ENCODE data around the gene CAGE1. TPM values are rescaled to one million over a fixed set of nuclear protein-coding genes. Genes with fewer than 3 reads are reported as not detected.
"Not testable (repeated sequence)": the region's sequence is repeated elsewhere in the genome, so short reads cannot be mapped to it uniquely, and the experiment has no call there.

The CAGE1 gene
- total RNA-seq, 1 experiment from 2014 or later = not detected

GRCh38 chr6:7323074-7323473, 66.5 kb downstream of the CAGE1 start:
- no peak overlapping the region for H3K27ac Mint-ChIP-seq (ENCODE audit: unreplicated experiment)
- H3K4me1 Mint-ChIP-seq (ENCODE audit: low read depth, unreplicated experiment) = no peaks in the 10 kb centered on the region

GRCh38 chr6:7321866-7322265, 67.7 kb downstream of the CAGE1 start:
- H3K9me3 Mint-ChIP-seq (ENCODE audit: low read depth, unreplicated experiment); H3K36me3 Mint-ChIP-seq (ENCODE audit: insufficient read depth, unreplicated experiment); H3K4me1 Mint-ChIP-seq (ENCODE audit: low read depth, unreplicated experiment); DNase-seq; BruUV-seq (replicated peaks); H3K27ac Mint-ChIP-seq (ENCODE audit: unreplicated experiment); intact Hi-C loops (cut with micrococcal nuclease; ENCODE audit: unreplicated experiment); H3K4me3 Mint-ChIP-seq (ENCODE audit: low read depth, unreplicated experiment): not testable (repeated sequence)
- CTCF ChIA-PET = interaction anchor here (0.6 kb wide), 1 partner anchor 214 kb away, joined by 3 read pairs; the partner anchor contains the start of gene RREB1
- peaks cover 17% of the 10 kb centered on the region for H3K27me3 Mint-ChIP-seq (ENCODE audit: unreplicated experiment)

More at GRCh38 chr6:7323074-7323473, 66.5 kb downstream of the CAGE1 start:
- intact Hi-C loops (cut with micrococcal nuclease; ENCODE audit: unreplicated experiment) = no loop called here
- CTCF ChIA-PET = no interaction called here
- no peaks in the 10 kb centered on the region for H3K9me3 Mint-ChIP-seq (ENCODE audit: low read depth, unreplicated experiment)
- no peaks in the 10 kb centered on the region for H3K36me3 Mint-ChIP-seq (ENCODE audit: insufficient read depth, unreplicated experiment)
- no peak for DNase-seq
- BruUV-seq (replicated peaks) = no TSS peak
- peaks cover 17% of the 10 kb centered on the region for H3K27me3 Mint-ChIP-seq (ENCODE audit: unreplicated experiment)
- TF ChIP-seq, protein P1, sequence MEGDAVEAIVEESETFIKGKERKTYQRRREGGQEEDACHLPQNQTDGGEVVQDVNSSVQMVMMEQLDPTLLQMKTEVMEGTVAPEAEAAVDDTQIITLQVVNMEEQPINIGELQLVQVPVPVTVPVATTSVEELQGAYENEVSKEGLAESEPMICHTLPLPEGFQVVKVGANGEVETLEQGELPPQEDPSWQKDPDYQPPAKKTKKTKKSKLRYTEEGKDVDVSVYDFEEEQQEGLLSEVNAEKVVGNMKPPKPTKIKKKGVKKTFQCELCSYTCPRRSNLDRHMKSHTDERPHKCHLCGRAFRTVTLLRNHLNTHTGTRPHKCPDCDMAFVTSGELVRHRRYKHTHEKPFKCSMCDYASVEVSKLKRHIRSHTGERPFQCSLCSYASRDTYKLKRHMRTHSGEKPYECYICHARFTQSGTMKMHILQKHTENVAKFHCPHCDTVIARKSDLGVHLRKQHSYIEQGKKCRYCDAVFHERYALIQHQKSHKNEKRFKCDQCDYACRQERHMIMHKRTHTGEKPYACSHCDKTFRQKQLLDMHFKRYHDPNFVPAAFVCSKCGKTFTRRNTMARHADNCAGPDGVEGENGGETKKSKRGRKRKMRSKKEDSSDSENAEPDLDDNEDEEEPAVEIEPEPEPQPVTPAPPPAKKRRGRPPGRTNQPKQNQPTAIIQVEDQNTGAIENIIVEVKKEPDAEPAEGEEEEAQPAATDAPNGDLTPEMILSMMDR (IDR thresholded peaks at IDR 0.05; ENCODE audit: unreplicated experiment) = no peak
- no peak overlapping the region for H3K4me3 Mint-ChIP-seq (ENCODE audit: low read depth, unreplicated experiment)

DNA sequence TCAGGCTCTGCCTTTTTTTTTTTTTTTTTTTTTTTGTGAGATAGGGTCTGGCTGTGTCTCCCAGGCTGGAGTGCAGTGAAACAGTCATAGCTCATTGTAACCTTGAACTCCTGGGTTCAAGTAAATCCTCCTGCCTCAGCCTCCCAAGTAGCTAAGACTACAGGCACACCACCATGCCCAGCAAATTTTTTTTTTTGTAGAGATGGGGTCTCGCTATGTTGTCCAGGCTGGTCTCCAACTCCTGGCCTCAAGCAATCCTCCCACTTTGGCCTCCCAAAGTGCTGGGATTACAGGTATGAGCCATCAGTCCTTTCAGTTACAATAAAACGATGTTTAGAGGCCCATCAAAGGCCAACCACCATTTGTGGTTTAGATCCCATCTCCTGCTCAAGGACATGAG, 70.1 kb downstream of the CAGE1 start:
- H3K9me3 Mint-ChIP-seq (ENCODE audit: low read depth, unreplicated experiment); intact Hi-C loops (cut with micrococcal nuclease; ENCODE audit: unreplicated experiment); H3K36me3 Mint-ChIP-seq (ENCODE audit: insufficient read depth, unreplicated experiment); H3K4me1 Mint-ChIP-seq (ENCODE audit: low read depth, unreplicated experiment); CTCF ChIA-PET; H3K4me3 Mint-ChIP-seq (ENCODE audit: low read depth, unreplicated experiment); BruUV-seq (replicated peaks); H3K27ac Mint-ChIP-seq (ENCODE audit: unreplicated experiment); DNase-seq: not testable (repeated sequence)
- peaks cover 13% of the 10 kb centered on the region for H3K27me3 Mint-ChIP-seq (ENCODE audit: unreplicated experiment)

GRCh38 chr6:7317538-7317937, 72.0 kb downstream of the CAGE1 start:
- Mint-ChIP-seq H3K4me3 (ENCODE audit: low read depth, unreplicated experiment) (no peak overlapping the region), H3K27me3 (ENCODE audit: unreplicated experiment) (no peaks in the 10 kb centered on the region), H3K36me3 (ENCODE audit: insufficient read depth, unreplicated experiment) (peaks cover 8% of the 10 kb centered on the region), H3K4me1 (ENCODE audit: low read depth, unreplicated experiment) (no peaks in the 10 kb centered on the region), H3K9me3 (ENCODE audit: low read depth, unreplicated experiment) (no peaks in the 10 kb centered on the region), H3K27ac (ENCODE audit: unreplicated experiment) (no peak overlapping the region)
- TF ChIP-seq, protein P1 (IDR thresholded peaks at IDR 0.05; ENCODE audit: unreplicated experiment) = no peak
- DNase-seq = no peak
- CTCF ChIA-PET = no interaction called here
- intact Hi-C loops (cut with micrococcal nuclease; ENCODE audit: unreplicated experiment) = no loop called here
- BruUV-seq (replicated peaks) = no TSS peak

DNA sequence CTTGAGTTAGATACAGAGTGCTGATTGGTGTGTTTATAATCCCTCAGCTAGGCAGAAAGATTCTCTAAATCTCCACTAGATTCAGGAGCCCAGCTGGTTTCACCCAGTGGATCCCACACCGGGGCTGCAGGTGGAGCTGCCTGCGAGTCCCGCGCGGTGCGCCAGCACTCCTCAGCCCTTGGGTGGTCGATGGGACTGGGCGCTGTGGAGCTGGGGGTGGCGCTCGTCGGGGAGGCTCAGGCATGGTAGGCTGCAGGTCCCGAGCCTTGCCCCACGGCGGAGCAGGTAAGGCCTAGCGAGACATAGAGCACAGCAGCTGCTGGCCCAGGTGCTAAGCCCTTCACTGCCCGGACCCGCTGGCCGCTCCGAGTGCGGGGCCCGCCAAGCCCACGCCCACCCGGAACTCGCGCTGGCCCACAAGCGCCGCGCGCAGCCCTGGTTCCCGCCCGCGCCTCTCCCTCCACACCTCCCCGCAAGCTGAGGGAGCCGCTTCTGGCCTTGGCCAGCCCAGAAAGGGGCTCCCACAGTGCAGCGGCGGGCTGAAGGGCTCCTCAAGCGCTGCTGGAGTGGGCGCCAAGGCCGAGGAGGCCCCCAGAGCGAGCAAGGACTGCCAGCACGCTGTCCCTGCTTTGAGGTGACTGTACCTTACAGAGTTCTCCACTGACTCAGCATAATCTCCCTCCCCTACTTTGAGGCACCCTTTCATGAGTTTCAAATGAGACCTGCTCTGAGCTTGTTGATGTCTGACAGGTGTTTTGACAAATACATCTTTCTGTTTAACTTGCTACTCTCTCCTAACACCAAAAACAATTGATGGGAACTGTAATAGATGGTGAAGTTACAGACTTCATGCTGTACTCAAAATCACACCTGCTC, 72.6 kb downstream of the CAGE1 start:
- Mint-ChIP-seq H3K4me1 (ENCODE audit: low read depth, unreplicated experiment) (no peaks in the 10 kb centered on the region), H3K36me3 (ENCODE audit: insufficient read depth, unreplicated experiment) (peaks cover 14% of the 10 kb centered on the region), H3K27ac (ENCODE audit: unreplicated experiment) (no peak overlapping the region), H3K9me3 (ENCODE audit: low read depth, unreplicated experiment) (no peaks in the 10 kb centered on the region), H3K4me3 (ENCODE audit: low read depth, unreplicated experiment) (no peak overlapping the region), H3K27me3 (ENCODE audit: unreplicated experiment) (no peaks in the 10 kb centered on the region)
- DNase-seq = no peak
- TF ChIP-seq, protein P1 (IDR thresholded peaks at IDR 0.05; ENCODE audit: unreplicated experiment) = no peak
- CTCF ChIA-PET = no interaction called here
- BruUV-seq (replicated peaks) = no TSS peak
- intact Hi-C loops (cut with micrococcal nuclease; ENCODE audit: unreplicated experiment) = no loop called here

Measured in Calu3 (cell line).